Endothelial cell of umbilical vein (primary cell): ENCODE results near the gene MCTP1.

Experiments used
- CTCF ChIP-seq, 2 donors: IDR thresholded peaks; 1 replicate in 1 of 2; 2 replicates in 1 of 2; pipeline ENCODE4 v1.5.1; 2011; ENCODE audit warnings: low read length in 2 of 2, mild to moderate bottlenecking in 2 of 2, moderate library complexity in 2 of 2, control low read depth in 1 of 2, inconsistent platforms in 1 of 2, low read depth in 1 of 2; ENCODE audit not compliant: insufficient read depth in 1 of 2; ENCODE audit errors: extremely low read depth in 1 of 2
- EZH2 ChIP-seq: IDR thresholded peaks from 2 replicates; pipeline ENCODE4 v1.6.1; 2012; ENCODE audit warnings: borderline replicate concordance, low read depth, mild to moderate bottlenecking, moderate library complexity, low read length, inconsistent platforms; ENCODE audit not compliant: severe bottlenecking
- JUN ChIP-seq: IDR thresholded peaks from 2 replicates; pipeline ENCODE4 v1.6.1; 2011; ENCODE audit warnings: borderline replicate concordance, low read depth; ENCODE audit not compliant: insufficient read length, insufficient read depth
- POLR2A ChIP-seq: IDR thresholded peaks from 2 replicates; pipeline ENCODE4 v1.6.1; 2012; ENCODE audit warnings: low read depth, mild to moderate bottlenecking, control low read depth, low read length
- POLR2AphosphoS5 ChIP-seq: IDR thresholded peaks from 2 replicates; pipeline ENCODE4 v1.6.1; 2012; ENCODE audit warnings: low read depth, mild to moderate bottlenecking, control low read depth, low read length, moderate library complexity; ENCODE audit not compliant: insufficient read depth
- TF ChIP-seq, protein P1 (sequence below): IDR thresholded peaks from 2 replicates; pipeline ENCODE4 v1.6.1; 2011; ENCODE audit not compliant: insufficient read depth, insufficient read length

- TF ChIP-seq CTCF (IDR thresholded peaks at IDR 0.05; ENCODE audit: extremely low read depth in 1 of 2, insufficient read depth in 1 of 2, low read depth in 1 of 2, low read length in 2 of 2), result no peak
- TF ChIP-seq, protein P1, sequence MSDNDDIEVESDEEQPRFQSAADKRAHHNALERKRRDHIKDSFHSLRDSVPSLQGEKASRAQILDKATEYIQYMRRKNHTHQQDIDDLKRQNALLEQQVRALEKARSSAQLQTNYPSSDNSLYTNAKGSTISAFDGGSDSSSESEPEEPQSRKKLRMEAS, result no peak
- TF ChIP-seq EZH2, result no peak
- TF ChIP-seq POLR2AphosphoS5, result no peak
- TF ChIP-seq POLR2A, result no peak
- no peak for TF ChIP-seq JUN
Measured at GRCh38 chr5:94778732-94779131, 506.2 kb downstream of the MCTP1 start.
